DMS153 (cell line): ENCODE data around the gene LAMC1.

Source experiments
- DNase-seq: peaks from one replicate; lab custom pipeline; 2025; lab: John Stamatoyannopoulos, UW

Gene LAMC1

GRCh38 chr1:183194527-183195141 lies 171.4 kb downstream of the LAMC1 start:
- DNase-seq = no peak

DNA sequence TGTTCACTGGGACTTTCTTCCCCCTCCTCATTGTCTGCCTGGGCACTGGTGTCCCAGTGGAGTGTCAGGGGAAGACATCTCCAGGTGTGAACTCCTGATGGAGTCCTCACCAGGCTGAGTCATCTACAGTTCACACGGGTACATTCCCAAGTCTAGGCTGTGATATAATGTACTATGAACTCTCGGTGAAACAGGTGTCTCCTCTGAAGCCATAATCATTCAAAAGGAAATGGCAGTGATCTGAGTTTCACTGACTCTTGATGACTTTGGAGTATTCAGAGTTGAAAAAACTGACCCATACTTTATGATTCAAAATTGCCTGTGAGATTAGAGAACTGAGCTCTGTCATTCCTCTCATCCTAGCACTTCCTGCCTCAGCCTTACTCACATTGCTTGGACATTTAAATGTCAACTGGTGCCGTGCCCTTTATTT lies 171.9 kb downstream of the LAMC1 start:
- DNase-seq = no peak
